ENCODE data around the gene GUK1.

DNA sequence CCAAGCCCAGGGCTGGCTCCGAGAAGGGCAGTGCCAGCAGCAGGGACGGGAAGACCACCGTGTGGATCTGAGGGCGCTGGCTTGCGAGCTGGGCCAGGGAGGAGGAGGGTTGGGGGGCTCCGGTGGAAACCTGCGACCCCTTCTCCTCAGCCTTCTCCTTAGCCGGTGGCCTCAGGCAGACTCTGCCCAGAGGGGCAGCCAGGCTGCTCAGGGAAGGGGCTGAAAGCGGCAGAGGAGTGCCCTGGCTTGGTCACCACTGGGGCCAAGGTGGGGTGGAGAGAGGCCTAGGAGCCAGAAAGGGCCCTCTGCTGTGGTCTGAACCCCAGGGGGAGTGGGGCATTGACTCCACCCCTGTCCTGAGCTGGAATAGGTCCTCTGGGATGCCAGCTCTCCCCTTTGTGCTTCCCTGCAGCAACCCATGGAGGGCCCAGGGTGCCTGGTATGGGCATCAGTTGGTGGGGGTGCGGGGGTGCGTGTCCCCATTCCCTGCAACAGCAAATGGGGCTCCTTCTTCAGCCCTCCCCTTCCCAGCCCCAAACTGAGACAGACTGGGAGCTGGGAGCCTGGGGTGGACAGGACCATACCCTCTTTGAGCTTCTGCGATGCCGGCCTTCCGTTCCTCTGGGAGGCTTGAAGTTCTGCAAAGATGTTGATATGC, 19.1 kb downstream of the GUK1 start:
- TF ChIP-seq EP300 (IDR thresholded peaks at IDR 0.05) (no peak), POLR2AphosphoS5 (IDR thresholded peaks at IDR 0.05) (no peak)
- TF ChIP-seq, protein P1, sequence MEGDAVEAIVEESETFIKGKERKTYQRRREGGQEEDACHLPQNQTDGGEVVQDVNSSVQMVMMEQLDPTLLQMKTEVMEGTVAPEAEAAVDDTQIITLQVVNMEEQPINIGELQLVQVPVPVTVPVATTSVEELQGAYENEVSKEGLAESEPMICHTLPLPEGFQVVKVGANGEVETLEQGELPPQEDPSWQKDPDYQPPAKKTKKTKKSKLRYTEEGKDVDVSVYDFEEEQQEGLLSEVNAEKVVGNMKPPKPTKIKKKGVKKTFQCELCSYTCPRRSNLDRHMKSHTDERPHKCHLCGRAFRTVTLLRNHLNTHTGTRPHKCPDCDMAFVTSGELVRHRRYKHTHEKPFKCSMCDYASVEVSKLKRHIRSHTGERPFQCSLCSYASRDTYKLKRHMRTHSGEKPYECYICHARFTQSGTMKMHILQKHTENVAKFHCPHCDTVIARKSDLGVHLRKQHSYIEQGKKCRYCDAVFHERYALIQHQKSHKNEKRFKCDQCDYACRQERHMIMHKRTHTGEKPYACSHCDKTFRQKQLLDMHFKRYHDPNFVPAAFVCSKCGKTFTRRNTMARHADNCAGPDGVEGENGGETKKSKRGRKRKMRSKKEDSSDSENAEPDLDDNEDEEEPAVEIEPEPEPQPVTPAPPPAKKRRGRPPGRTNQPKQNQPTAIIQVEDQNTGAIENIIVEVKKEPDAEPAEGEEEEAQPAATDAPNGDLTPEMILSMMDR (IDR thresholded peaks at IDR 0.05): no peak

Data from esophagus muscularis mucosa (tissue), 4 donors.